GM12872 (cell line): ENCODE data around the gene ADD1.

ENCODE experiments used
- TF ChIP-seq, protein P1 (sequence below): IDR thresholded peaks from 3 replicates; pipeline ENCODE4 v1.5.1; 2011; ENCODE audit warnings: low read depth, mild to moderate bottlenecking, low read length, moderate library complexity; ENCODE audit not compliant: insufficient read depth

ADD1 gene

GRCh38 chr4:2863649-2864048 lies 20.0 kb downstream of the ADD1 start:
- TF ChIP-seq, protein P1, sequence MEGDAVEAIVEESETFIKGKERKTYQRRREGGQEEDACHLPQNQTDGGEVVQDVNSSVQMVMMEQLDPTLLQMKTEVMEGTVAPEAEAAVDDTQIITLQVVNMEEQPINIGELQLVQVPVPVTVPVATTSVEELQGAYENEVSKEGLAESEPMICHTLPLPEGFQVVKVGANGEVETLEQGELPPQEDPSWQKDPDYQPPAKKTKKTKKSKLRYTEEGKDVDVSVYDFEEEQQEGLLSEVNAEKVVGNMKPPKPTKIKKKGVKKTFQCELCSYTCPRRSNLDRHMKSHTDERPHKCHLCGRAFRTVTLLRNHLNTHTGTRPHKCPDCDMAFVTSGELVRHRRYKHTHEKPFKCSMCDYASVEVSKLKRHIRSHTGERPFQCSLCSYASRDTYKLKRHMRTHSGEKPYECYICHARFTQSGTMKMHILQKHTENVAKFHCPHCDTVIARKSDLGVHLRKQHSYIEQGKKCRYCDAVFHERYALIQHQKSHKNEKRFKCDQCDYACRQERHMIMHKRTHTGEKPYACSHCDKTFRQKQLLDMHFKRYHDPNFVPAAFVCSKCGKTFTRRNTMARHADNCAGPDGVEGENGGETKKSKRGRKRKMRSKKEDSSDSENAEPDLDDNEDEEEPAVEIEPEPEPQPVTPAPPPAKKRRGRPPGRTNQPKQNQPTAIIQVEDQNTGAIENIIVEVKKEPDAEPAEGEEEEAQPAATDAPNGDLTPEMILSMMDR: no peak

GRCh38 chr4:2865196-2865780 lies 21.6 kb downstream of the ADD1 start:
- TF ChIP-seq, protein P1: no peak

DNA sequence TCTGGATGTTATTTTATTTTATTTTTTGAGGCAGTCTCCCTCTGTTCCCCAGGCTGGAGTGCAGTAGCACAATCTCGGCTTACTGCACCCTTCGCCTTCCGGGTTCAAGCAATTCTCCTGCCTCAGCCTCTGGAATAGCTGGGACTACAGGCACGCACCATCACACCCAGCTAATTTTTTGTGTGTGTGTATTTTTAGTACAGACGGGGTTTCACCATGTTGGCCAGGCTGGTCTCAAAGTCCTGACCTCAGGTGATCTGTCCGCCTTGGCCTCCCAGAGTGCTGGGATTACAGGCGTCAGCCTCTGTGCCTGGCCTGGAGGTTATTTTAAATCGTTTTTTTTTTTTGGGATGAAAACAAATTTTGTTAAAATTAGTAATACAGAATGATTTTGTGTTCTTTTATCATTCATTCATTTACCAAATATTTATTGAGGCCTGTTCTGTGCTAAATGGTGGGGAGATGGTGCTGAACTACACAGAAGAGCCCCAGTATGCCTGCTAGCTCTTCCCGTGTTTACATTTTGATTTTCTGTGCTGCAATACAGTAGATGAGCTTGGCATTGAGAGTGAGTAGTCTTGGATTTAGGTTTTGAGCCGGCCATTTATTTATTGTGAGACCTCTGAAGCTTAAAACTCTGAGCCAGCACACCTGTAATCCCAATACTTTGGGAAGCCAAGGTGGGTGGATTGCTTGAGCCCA lies 22.7 kb downstream of the ADD1 start:
- TF ChIP-seq, protein P1: no peak

DNA sequence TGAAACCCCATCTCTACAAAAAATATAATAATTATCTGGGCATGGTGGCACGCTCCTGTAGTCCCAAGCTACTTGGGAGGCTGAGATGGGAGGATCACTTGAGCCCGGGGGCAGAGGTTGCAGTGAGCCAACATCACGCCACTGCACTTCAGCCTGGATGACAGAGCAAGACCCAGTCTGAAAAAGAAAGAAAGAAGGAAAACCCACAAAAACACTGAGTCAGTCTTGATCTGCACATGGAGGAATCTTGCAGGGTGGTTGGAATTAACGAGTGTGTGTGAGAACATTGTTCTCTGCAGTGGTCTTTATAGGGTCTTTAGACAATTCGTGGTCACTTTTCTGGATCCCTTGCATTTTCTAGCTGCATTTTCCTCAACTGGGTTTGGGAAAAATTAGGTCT lies 23.2 kb downstream of the ADD1 start:
- TF ChIP-seq, protein P1: no peak

DNA sequence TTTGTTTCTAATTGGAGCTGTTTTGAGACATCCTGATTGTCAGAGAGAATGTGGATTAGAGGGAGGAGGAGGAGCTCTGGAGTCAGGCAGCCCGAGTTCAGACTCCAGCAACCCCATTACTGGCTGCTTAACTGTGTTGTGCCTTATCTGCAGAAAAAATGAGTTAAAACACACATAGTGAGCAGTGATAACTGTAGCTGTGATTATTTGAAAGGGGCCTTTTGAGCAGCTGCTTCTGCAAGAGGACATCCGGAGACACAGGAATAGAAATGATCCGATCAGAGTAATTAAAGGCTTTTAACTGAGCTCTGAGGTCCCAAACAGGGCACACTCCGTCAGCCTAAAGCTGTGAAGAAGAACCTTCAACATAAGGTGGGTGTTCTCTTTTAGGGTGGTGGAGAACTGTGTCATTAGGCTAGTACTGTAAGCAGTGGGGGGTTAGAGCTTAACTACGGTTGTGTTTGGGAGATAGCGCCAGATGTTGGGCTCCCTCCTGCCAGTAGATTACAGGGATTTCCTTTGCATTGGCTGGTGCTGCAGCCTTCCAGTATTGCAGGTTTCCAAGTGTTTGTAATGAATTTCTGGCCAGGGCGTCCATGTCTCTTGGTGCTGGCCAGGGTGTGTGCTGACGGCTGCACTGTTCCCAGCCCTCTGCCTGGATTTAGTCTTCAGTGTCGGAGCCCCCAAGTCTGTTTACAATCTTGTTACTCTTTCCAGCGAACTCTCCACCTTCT lies 24.3 kb downstream of the ADD1 start:
- TF ChIP-seq, protein P1: no peak

DNA sequence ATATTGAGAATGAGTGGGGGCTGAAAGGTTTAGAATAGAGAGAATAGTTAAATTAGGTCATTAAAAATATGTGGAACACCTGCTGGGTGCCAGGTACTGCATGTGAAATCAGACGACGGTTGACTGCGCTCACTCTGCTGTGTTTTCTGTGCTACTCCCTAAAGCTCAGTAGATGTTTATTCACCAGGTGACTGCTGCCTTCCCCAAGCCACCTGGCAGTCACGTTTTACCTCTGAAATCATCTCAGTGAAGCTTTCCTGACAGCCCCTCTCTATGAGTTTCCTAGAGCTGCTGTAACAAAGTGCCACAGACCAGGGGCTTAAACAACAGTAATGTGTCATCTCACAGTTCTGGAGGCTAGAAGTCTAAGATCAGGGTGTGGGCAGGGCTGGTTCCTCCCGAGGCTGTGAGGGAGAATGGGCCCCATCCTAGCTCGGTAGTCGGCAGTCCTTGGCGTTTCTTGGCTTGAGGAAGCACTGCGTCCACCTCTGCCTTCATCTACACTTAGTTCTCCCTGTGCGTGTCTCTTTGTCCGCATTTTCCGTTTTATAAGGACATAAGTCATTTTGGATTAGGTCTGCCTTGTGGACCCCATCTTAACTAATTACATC lies 25.3 kb downstream of the ADD1 start:
- TF ChIP-seq, protein P1: no peak

GRCh38 chr4:2869659-2870058 lies 26.0 kb downstream of the ADD1 start:
- TF ChIP-seq, protein P1: no peak
